ENCODE results near the gene STX8. TPM values are rescaled to one million over a fixed set of nuclear protein-coding genes. Genes with fewer than 3 reads are reported as not detected.

STX8 gene
- total RNA-seq, 2 experiments from 2014 or later, result 50.8 to 59.9 TPM

DNA sequence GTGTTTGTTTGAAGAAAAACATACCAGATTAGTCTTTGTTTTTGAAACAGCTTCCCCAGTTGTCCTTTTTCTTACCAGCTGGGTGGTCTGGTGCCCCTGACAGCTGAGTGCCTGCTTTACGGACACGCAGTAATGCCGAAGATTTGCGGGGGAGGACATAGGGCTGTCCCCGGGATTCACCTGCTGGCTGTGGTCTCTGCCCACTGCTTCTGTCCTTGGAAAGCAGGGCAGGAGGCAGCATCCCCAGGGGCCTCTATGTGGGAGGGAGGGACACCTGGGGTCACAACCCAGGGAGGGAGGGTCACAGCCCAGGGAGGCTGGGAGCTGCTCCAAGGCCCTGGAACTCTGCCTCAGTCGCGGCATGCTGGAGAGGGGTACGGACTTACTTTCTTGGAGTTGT, 332.6 kb downstream of the STX8 start:
- Mint-ChIP-seq H3K4me1 (peaks cover 11% of the 10 kb centered on the region), H3K36me3 (no peaks in the 10 kb centered on the region), H3K27ac (no peak overlapping the region), H3K27me3 (peaks cover 3% of the 10 kb centered on the region), H3K9me3 (no peaks in the 10 kb centered on the region), H3K4me3 (no peak overlapping the region)
- no peak for DNase-seq

DNA sequence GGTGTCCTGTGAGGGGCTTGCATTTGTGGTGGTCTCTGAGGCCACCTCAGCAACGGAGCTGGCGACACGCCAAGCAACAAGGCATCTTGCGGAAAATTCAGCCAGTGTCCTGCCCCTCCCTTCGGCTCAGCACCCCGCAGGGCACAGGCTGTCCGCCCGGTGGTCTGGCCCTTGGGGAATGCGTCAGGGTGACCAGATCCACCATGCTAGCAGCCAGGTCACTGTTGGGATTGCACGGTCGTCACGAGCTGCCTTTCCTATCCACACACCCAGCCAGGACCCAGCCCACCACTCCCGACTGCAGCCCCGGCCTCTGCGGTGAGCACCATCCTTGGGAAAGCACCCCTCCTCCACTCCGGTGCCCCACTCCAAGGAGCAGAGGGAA, 333.1 kb downstream of the STX8 start:
- Mint-ChIP-seq H3K4me1 (peaks cover 11% of the 10 kb centered on the region), H3K27ac (no peak overlapping the region), H3K9me3 (no peaks in the 10 kb centered on the region), H3K36me3 (no peaks in the 10 kb centered on the region), H3K4me3 (no peak overlapping the region), H3K27me3 (peaks cover 4% of the 10 kb centered on the region)
- DNase-seq, result no peak

GRCh38 chr17:9241774-9242496, 333.7 kb downstream of the STX8 start:
- Mint-ChIP-seq H3K4me3 (no peak overlapping the region), H3K27me3 (peaks cover 4% of the 10 kb centered on the region)

DNA sequence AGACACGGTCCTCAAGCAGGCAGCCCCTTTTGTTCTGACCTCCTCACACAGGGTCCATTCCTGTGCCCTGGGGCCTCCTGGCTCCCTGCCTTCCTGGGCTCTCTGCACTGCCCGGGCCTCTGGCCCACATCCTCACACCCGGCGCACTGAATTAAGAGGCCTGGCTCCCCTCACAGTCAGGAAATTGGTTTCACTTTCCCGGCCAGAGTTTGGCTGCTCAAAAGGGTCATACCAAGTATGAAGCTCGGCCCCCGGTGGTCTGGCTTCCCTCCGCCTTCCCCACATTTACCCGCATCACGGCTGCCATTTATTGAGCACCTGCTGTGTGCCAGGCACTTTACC, 334.3 kb downstream of the STX8 start:
- DNase-seq, result no peak
- no peaks in the 10 kb centered on the region for H3K9me3 Mint-ChIP-seq
- H3K4me3 Mint-ChIP-seq, result no peak overlapping the region
- H3K27ac Mint-ChIP-seq, result peak overlapping the region; percentile 20
- peaks cover 11% of the 10 kb centered on the region for H3K4me1 Mint-ChIP-seq
- no peaks in the 10 kb centered on the region for H3K36me3 Mint-ChIP-seq
- H3K27me3 Mint-ChIP-seq, result peaks cover 4% of the 10 kb centered on the region

More at GRCh38 chr17:9241774-9242496, 333.7 kb downstream of the STX8 start:
- H3K9me3 Mint-ChIP-seq, result no peaks in the 10 kb centered on the region
- peaks cover 11% of the 10 kb centered on the region for H3K4me1 Mint-ChIP-seq
- no peak for DNase-seq
- no peaks in the 10 kb centered on the region for H3K36me3 Mint-ChIP-seq
- no peak overlapping the region for H3K27ac Mint-ChIP-seq

DNA sequence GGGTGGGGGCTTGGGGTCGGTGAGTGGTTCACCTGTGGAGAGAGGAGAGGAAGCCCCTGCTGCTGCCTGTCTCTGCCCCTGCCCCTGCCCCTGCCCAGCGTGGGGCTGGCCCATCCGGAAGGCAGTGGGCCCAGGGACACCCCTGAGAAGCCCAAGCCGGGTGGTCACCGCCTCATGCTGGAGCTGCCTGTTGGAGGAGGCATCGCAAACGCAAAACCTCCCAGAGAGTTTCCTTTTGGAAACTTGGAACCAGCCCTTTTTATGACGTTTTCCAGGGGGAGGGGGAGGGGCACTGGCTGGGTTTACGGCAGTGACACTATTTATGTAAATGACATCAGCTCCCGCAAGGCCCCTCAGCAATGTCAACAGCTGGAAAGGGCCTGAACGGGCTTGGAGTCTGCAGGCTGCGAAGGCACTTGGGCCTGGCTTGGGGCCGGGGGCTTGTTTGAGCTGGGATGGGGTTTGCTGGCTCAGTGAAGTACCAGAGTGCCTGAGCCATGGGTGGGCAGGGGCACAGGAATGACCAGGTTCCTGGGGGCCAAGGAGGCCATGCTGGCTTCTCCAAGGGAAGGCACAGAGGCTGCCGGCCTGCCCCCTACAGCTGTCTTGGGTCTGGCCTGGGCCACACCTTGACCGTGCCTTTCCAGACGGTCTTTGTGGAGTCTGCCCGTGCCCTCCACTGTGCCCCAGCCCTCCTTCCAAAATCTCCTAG, 334.8 kb downstream of the STX8 start:
- no peak for DNase-seq
- Mint-ChIP-seq H3K27ac (peak overlapping the region; percentile 20), H3K36me3 (no peaks in the 10 kb centered on the region), H3K4me1 (peaks cover 11% of the 10 kb centered on the region), H3K27me3 (peaks cover 4% of the 10 kb centered on the region), H3K4me3 (peak overlapping the region; percentile 40), H3K9me3 (no peaks in the 10 kb centered on the region)

GRCh38 chr17:9239793-9240658, 335.6 kb downstream of the STX8 start:
- DNase-seq, result peak; percentile 74
- Mint-ChIP-seq H3K27me3 (peaks cover 4% of the 10 kb centered on the region), H3K4me1 (peaks cover 14% of the 10 kb centered on the region), H3K4me3 (peak overlapping the region; percentile 75), H3K9me3 (no peaks in the 10 kb centered on the region), H3K27ac (peak overlapping the region; percentile 76), H3K36me3 (no peaks in the 10 kb centered on the region)

- Mint-ChIP-seq H3K4me3 (peak overlapping the region; percentile 75), H3K4me1 (peaks cover 14% of the 10 kb centered on the region), H3K27ac (peak overlapping the region; percentile 76), H3K36me3 (no peaks in the 10 kb centered on the region), H3K9me3 (no peaks in the 10 kb centered on the region), H3K27me3 (peaks cover 4% of the 10 kb centered on the region)
- DNase-seq, result peak; percentile 30
Measured at GRCh38 chr17:9239246-9239792, 336.3 kb downstream of the STX8 start.

GRCh38 chr17:9238340-9239245, 337.0 kb downstream of the STX8 start:
- Mint-ChIP-seq H3K27ac (no peak overlapping the region), H3K27me3 (peaks cover 4% of the 10 kb centered on the region), H3K4me3 (peak overlapping the region; percentile 75), H3K9me3 (no peaks in the 10 kb centered on the region), H3K4me1 (peaks cover 14% of the 10 kb centered on the region), H3K36me3 (no peaks in the 10 kb centered on the region)
- DNase-seq, result no peak

- no peak overlapping the region for H3K4me3 Mint-ChIP-seq
- peaks cover 14% of the 10 kb centered on the region for H3K4me1 Mint-ChIP-seq
- H3K27ac Mint-ChIP-seq, result no peak overlapping the region
- no peaks in the 10 kb centered on the region for H3K36me3 Mint-ChIP-seq
- DNase-seq, result no peak
- no peaks in the 10 kb centered on the region for H3K9me3 Mint-ChIP-seq
- peaks cover 4% of the 10 kb centered on the region for H3K27me3 Mint-ChIP-seq
Measured at GRCh38 chr17:9237661-9238301, 337.8 kb downstream of the STX8 start.

DNA sequence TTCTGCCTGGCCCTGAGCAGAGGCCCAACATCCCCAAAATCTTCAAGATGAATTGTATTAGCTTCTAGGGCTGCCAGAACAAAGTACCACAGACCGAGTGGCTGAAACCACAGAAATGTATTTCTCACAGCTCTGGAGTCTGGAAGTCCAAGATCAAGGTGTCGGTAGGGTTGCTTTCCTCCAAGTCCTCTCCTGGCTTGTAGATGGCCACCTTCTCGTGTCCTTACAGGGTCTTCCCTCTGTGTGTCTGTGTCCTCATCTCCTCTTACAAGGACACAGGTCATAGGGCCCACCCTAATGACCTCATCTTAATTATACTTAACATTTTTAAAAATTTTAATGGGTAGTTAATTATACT, 338.6 kb downstream of the STX8 start:
- Mint-ChIP-seq H3K9me3 (no peaks in the 10 kb centered on the region), H3K4me3 (no peak overlapping the region)

DNA sequence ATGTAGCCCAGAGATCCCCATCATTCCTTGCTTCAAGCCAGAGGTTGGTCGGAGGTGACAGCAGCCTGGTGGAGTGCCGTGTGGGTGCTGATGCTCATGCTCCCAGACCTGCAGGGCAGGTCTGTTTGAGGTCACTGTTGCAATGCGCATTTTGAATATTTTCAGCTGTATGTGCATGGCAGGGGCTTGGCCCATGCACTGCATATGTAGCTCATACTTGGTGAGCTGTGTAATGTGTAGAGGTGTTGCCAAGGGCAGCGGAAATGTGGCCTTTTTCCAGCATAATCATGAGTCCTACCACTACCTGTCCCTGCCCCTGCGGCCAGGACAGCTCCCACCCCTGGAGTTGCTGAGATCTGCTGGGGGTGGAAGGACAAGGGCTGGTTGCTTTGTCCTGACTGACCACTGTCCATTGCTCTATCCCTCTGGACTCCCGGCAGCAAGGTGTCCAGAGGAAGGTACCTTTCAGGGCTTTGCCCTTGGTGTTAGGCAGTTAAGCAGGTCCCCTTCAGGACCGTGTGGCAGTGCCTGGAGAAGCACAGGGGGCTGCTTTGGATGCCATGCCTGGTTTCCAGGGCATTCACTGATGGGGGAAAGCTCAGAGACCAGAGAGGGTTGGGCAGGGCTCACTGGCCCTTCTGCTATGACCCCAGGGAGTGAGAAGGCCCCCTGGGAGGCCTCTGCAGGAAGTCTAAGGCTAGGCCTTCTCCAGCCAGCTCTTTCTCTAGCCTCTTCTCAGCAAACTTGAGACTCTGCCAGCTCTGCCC, 339.2 kb downstream of the STX8 start:
- Mint-ChIP-seq H3K36me3 (no peaks in the 10 kb centered on the region), H3K27ac (no peak overlapping the region), H3K4me1 (peaks cover 14% of the 10 kb centered on the region), H3K9me3 (no peaks in the 10 kb centered on the region), H3K27me3 (peaks cover 4% of the 10 kb centered on the region), H3K4me3 (no peak overlapping the region)
- no peak for DNase-seq

More for the DNA sequence above, 338.6 kb downstream of the STX8 start:
- H3K27ac Mint-ChIP-seq, result no peak overlapping the region
- H3K4me1 Mint-ChIP-seq, result peaks cover 14% of the 10 kb centered on the region
- peaks cover 4% of the 10 kb centered on the region for H3K27me3 Mint-ChIP-seq
- no peaks in the 10 kb centered on the region for H3K36me3 Mint-ChIP-seq
- DNase-seq, result no peak

GRCh38 chr17:9235346-9235745, 340.3 kb downstream of the STX8 start:
- Mint-ChIP-seq H3K36me3 (no peaks in the 10 kb centered on the region), H3K4me3 (no peak overlapping the region), H3K27me3 (peaks cover 4% of the 10 kb centered on the region), H3K27ac (no peak overlapping the region), H3K4me1 (peaks cover 12% of the 10 kb centered on the region), H3K9me3 (no peaks in the 10 kb centered on the region)
- DNase-seq, result no peak

DNA sequence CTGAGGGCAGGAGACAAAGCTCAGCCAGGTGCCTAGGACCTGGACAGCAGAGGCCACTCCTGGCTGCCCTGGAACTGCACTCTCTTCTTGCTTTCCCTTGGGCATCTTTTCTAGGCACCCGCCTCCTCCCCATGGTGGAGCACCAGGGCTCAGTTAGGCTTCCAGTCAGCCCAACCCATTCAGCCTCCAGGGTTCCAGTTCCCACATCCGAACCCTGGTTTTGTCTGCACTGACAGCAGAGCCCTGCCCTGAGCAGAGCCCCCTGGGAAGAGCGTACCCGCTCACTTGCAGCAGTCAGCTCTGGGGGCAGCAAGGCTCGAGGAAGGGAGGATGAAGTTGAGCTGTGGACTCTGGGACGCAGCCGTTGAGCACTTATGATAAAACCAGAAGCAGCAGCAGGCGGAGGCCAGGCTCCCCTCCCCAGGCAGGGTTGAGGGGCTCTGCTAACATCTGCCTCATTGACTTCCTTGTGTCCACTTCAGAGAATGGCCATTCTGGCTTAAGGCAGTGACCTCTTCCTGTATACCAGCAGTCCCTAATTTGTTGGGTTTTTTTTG, 341.2 kb downstream of the STX8 start:
- Mint-ChIP-seq H3K27me3 (peaks cover 4% of the 10 kb centered on the region), H3K9me3 (no peaks in the 10 kb centered on the region), H3K4me3 (no peak overlapping the region), H3K27ac (no peak overlapping the region), H3K4me1 (peaks cover 9% of the 10 kb centered on the region), H3K36me3 (no peaks in the 10 kb centered on the region)
- DNase-seq, result no peak

Measured in activated naive CD8-positive, alpha-beta T cell treated with anti-CD3 and anti-CD28 coated beads for 36 hours (primary cell).